ENCODE measurements around the gene DACH1. TPM values are rescaled to one million over a fixed set of nuclear protein-coding genes. Genes with fewer than 3 reads are reported as not detected.

The DACH1 gene
- total and polyA plus RNA-seq, 9 of the 15 experiments (the other 6 are each of a cell fraction or from before 2014, with no cell fraction given) = 0.04 to 0.07 (median 0.04) TPM; not detected in 2

GRCh38 chr13:71828117-71828516 lies 38.9 kb downstream of the DACH1 start (continued):
- TF ChIP-seq ZNF318 (IDR thresholded peaks at IDR 0.05; ENCODE audit: borderline replicate concordance in 1 of 2, low read depth in 1 of 2) = no peak
- no peak for TF ChIP-seq ZNF134 (CRISPR knock-in tag; conservative IDR thresholded peaks at IDR 0.05)
- TF ChIP-seq TRIM25 (IDR thresholded peaks at IDR 0.05; ENCODE audit: borderline replicate concordance) = no peak

All from K562 (cell line).